ENCODE data around the gene MYO15A.

DNA sequence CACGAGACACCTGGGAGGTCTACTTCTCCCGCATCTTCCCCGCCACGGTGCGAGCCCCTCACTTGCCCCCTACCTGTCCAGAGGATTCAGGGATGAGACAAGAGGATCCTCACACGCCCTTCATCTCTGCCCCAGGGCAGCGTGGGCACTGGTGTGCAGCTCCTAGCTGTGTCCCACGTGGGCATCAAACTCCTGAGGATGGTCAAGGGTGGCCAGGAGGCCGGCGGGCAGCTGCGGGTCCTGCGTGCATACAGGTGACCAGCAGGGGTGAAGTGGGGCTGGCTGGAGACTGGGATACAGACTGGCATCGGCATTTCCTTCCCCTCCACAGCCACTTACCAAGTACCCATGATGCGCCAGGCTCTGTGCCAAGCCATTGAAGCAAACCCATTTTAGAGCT is 46.6 kb downstream of the MYO15A start:
- TF ChIP-seq, protein P1, sequence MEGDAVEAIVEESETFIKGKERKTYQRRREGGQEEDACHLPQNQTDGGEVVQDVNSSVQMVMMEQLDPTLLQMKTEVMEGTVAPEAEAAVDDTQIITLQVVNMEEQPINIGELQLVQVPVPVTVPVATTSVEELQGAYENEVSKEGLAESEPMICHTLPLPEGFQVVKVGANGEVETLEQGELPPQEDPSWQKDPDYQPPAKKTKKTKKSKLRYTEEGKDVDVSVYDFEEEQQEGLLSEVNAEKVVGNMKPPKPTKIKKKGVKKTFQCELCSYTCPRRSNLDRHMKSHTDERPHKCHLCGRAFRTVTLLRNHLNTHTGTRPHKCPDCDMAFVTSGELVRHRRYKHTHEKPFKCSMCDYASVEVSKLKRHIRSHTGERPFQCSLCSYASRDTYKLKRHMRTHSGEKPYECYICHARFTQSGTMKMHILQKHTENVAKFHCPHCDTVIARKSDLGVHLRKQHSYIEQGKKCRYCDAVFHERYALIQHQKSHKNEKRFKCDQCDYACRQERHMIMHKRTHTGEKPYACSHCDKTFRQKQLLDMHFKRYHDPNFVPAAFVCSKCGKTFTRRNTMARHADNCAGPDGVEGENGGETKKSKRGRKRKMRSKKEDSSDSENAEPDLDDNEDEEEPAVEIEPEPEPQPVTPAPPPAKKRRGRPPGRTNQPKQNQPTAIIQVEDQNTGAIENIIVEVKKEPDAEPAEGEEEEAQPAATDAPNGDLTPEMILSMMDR (conservative IDR thresholded peaks at IDR 0.05; ENCODE audit: low read depth in 2 of 2), result no peak
- TF ChIP-seq POLR2AphosphoS5 (IDR thresholded peaks at IDR 0.05; ENCODE audit: low read depth), result no peak
- TF ChIP-seq JUNB (IDR thresholded peaks at IDR 0.05; ENCODE audit: unreplicated experiment), result no peak
- TF ChIP-seq EZH2 (IDR thresholded peaks at IDR 0.05; ENCODE audit: low read depth, unreplicated experiment), result no peak
- TF ChIP-seq, protein P2, sequence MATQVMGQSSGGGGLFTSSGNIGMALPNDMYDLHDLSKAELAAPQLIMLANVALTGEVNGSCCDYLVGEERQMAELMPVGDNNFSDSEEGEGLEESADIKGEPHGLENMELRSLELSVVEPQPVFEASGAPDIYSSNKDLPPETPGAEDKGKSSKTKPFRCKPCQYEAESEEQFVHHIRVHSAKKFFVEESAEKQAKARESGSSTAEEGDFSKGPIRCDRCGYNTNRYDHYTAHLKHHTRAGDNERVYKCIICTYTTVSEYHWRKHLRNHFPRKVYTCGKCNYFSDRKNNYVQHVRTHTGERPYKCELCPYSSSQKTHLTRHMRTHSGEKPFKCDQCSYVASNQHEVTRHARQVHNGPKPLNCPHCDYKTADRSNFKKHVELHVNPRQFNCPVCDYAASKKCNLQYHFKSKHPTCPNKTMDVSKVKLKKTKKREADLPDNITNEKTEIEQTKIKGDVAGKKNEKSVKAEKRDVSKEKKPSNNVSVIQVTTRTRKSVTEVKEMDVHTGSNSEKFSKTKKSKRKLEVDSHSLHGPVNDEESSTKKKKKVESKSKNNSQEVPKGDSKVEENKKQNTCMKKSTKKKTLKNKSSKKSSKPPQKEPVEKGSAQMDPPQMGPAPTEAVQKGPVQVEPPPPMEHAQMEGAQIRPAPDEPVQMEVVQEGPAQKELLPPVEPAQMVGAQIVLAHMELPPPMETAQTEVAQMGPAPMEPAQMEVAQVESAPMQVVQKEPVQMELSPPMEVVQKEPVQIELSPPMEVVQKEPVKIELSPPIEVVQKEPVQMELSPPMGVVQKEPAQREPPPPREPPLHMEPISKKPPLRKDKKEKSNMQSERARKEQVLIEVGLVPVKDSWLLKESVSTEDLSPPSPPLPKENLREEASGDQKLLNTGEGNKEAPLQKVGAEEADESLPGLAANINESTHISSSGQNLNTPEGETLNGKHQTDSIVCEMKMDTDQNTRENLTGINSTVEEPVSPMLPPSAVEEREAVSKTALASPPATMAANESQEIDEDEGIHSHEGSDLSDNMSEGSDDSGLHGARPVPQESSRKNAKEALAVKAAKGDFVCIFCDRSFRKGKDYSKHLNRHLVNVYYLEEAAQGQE (IDR thresholded peaks at IDR 0.05; ENCODE audit: unreplicated experiment), result no peak
- no peak for TF ChIP-seq CREB1 (CRISPR knock-in tag; IDR thresholded peaks at IDR 0.05; ENCODE audit: low read depth)

All from GM23338 (cell line).